ENCODE data around the gene TCL1A.
A peak's percentile ranks its signal among the peaks of the same experiment; 100 is the strongest.

TCL1A gene

GRCh38 chr14:95725685-95726336, 11.9 kb upstream of the TCL1A start:
- ATAC-seq: peak; percentile 20
- peaks cover 14% of the 10 kb centered on the region for H3K27me3 Mint-ChIP-seq
- peaks cover 11% of the 10 kb centered on the region for H3K9me3 Mint-ChIP-seq
- DNase-seq: no peak
- H3K4me3 Mint-ChIP-seq: no peak overlapping the region
- H3K4me1 Mint-ChIP-seq: peaks cover 20% of the 10 kb centered on the region
- peak overlapping the region; percentile 51 for H3K27ac Mint-ChIP-seq
- H3K36me3 Mint-ChIP-seq (ENCODE audit: low read depth): peaks cover 2% of the 10 kb centered on the region

- DNase-seq (no peak), ATAC-seq (no peak)
- Mint-ChIP-seq H3K27me3 (peaks cover 11% of the 10 kb centered on the region), H3K9me3 (peaks cover 11% of the 10 kb centered on the region), H3K27ac (no peak overlapping the region), H3K4me3 (no peak overlapping the region), H3K4me1 (peaks cover 8% of the 10 kb centered on the region), H3K36me3 (ENCODE audit: low read depth) (peaks cover 2% of the 10 kb centered on the region)
These were observed 8.7 kb upstream of the TCL1A start for GRCh38 chr14:95722525-95723190.

GRCh38 chr14:95712398-95712797, 1.5 kb downstream of the TCL1A start:
- peaks cover 19% of the 10 kb centered on the region for H3K27me3 Mint-ChIP-seq
- H3K36me3 Mint-ChIP-seq (ENCODE audit: low read depth): no peaks in the 10 kb centered on the region
- no peak for DNase-seq

GRCh38 chr14:95711476-95712176, 2.3 kb downstream of the TCL1A start:
- DNase-seq: no peak
- peak overlapping the region; percentile 59 for H3K27ac Mint-ChIP-seq
- H3K36me3 Mint-ChIP-seq (ENCODE audit: low read depth): no peaks in the 10 kb centered on the region
- ATAC-seq: peak; percentile 30
- peak overlapping the region; percentile 64 for H3K4me3 Mint-ChIP-seq
- peaks cover 2% of the 10 kb centered on the region for H3K4me1 Mint-ChIP-seq
- no peaks in the 10 kb centered on the region for H3K9me3 Mint-ChIP-seq
- peaks cover 19% of the 10 kb centered on the region for H3K27me3 Mint-ChIP-seq

More at GRCh38 chr14:95712398-95712797, 1.5 kb downstream of the TCL1A start:
- no peak for ATAC-seq
- Mint-ChIP-seq H3K9me3 (no peaks in the 10 kb centered on the region), H3K4me3 (peak overlapping the region; percentile 64), H3K27ac (peak overlapping the region; percentile 59), H3K4me1 (peaks cover 2% of the 10 kb centered on the region)

- H3K4me3 Mint-ChIP-seq: no peak overlapping the region
- H3K27me3 Mint-ChIP-seq: peaks cover 24% of the 10 kb centered on the region
These were observed 3.8 kb downstream of the TCL1A start for GRCh38 chr14:95710106-95710505.

GRCh38 chr14:95707327-95707726, 6.6 kb downstream of the TCL1A start:
- Mint-ChIP-seq H3K4me1 (peaks cover 2% of the 10 kb centered on the region), H3K27me3 (peaks cover 23% of the 10 kb centered on the region), H3K27ac (no peak overlapping the region), H3K4me3 (no peak overlapping the region), H3K9me3 (no peaks in the 10 kb centered on the region), H3K36me3 (ENCODE audit: low read depth) (no peaks in the 10 kb centered on the region)
- DNase-seq: no peak
- no peak for ATAC-seq

More at GRCh38 chr14:95710106-95710505, 3.8 kb downstream of the TCL1A start:
- ATAC-seq: no peak
- no peaks in the 10 kb centered on the region for H3K36me3 Mint-ChIP-seq (ENCODE audit: low read depth)
- no peak overlapping the region for H3K27ac Mint-ChIP-seq
- peaks cover 2% of the 10 kb centered on the region for H3K4me1 Mint-ChIP-seq
- no peaks in the 10 kb centered on the region for H3K9me3 Mint-ChIP-seq
- no peak for DNase-seq

- peaks cover 30% of the 10 kb centered on the region for H3K27me3 Mint-ChIP-seq
These were observed 8.4 kb downstream of the TCL1A start for GRCh38 chr14:95705518-95705917.

GRCh38 chr14:95703805-95704204, 10.1 kb downstream of the TCL1A start:
- peaks cover 28% of the 10 kb centered on the region for H3K27me3 Mint-ChIP-seq
- H3K4me3 Mint-ChIP-seq: no peak overlapping the region
- H3K36me3 Mint-ChIP-seq (ENCODE audit: low read depth): no peaks in the 10 kb centered on the region
- ATAC-seq: no peak
- H3K27ac Mint-ChIP-seq: peak overlapping the region; percentile 9
- peaks cover 14% of the 10 kb centered on the region for H3K4me1 Mint-ChIP-seq
- no peak for DNase-seq
- no peaks in the 10 kb centered on the region for H3K9me3 Mint-ChIP-seq

More at GRCh38 chr14:95705518-95705917, 8.4 kb downstream of the TCL1A start:
- ATAC-seq: no peak
- Mint-ChIP-seq H3K36me3 (ENCODE audit: low read depth) (no peaks in the 10 kb centered on the region), H3K4me3 (no peak overlapping the region), H3K9me3 (no peaks in the 10 kb centered on the region), H3K27ac (no peak overlapping the region), H3K4me1 (peaks cover 6% of the 10 kb centered on the region)
- DNase-seq: no peak

- Mint-ChIP-seq H3K4me1 (peaks cover 14% of the 10 kb centered on the region), H3K27me3 (peaks cover 25% of the 10 kb centered on the region), H3K27ac (peak overlapping the region; percentile 9)
These were observed 10.6 kb downstream of the TCL1A start for GRCh38 chr14:95703341-95703740.

GRCh38 chr14:95701846-95702221, 12.1 kb downstream of the TCL1A start:
- peaks cover 32% of the 10 kb centered on the region for H3K27me3 Mint-ChIP-seq
- H3K36me3 Mint-ChIP-seq (ENCODE audit: low read depth): no peaks in the 10 kb centered on the region
- no peaks in the 10 kb centered on the region for H3K9me3 Mint-ChIP-seq
- ATAC-seq (no peak), DNase-seq (no peak)
- H3K4me1 Mint-ChIP-seq: peaks cover 14% of the 10 kb centered on the region
- H3K27ac Mint-ChIP-seq: peak overlapping the region; percentile 28
- no peak overlapping the region for H3K4me3 Mint-ChIP-seq

More at GRCh38 chr14:95703341-95703740, 10.6 kb downstream of the TCL1A start:
- Mint-ChIP-seq H3K4me3 (no peak overlapping the region), H3K9me3 (no peaks in the 10 kb centered on the region), H3K36me3 (ENCODE audit: low read depth) (no peaks in the 10 kb centered on the region)
- DNase-seq: no peak
- ATAC-seq: no peak

- no peaks in the 10 kb centered on the region for H3K36me3 Mint-ChIP-seq (ENCODE audit: low read depth)
- H3K4me3 Mint-ChIP-seq: no peak overlapping the region
- peaks cover 32% of the 10 kb centered on the region for H3K27me3 Mint-ChIP-seq
- H3K4me1 Mint-ChIP-seq: peaks cover 18% of the 10 kb centered on the region
- H3K9me3 Mint-ChIP-seq: no peaks in the 10 kb centered on the region
- ATAC-seq (no peak), DNase-seq (no peak)
- peak overlapping the region; percentile 50 for H3K27ac Mint-ChIP-seq
These were observed 13.5 kb downstream of the TCL1A start for GRCh38 chr14:95700221-95700976.

GRCh38 chr14:95699412-95699811, 14.5 kb downstream of the TCL1A start:
- Mint-ChIP-seq H3K27ac (peak overlapping the region; percentile 50), H3K36me3 (ENCODE audit: low read depth) (no peaks in the 10 kb centered on the region), H3K4me3 (no peak overlapping the region), H3K27me3 (peaks cover 28% of the 10 kb centered on the region), H3K4me1 (peaks cover 20% of the 10 kb centered on the region), H3K9me3 (no peaks in the 10 kb centered on the region)
- DNase-seq (no peak), ATAC-seq (no peak)

- ATAC-seq (no peak), DNase-seq (no peak)
- Mint-ChIP-seq H3K36me3 (ENCODE audit: low read depth) (no peaks in the 10 kb centered on the region), H3K27me3 (peaks cover 21% of the 10 kb centered on the region), H3K4me3 (no peak overlapping the region), H3K9me3 (no peaks in the 10 kb centered on the region), H3K4me1 (peaks cover 20% of the 10 kb centered on the region), H3K27ac (no peak overlapping the region)
These were observed 15.6 kb downstream of the TCL1A start for GRCh38 chr14:95698287-95698686.

- Mint-ChIP-seq H3K4me3 (no peak overlapping the region), H3K27me3 (peaks cover 19% of the 10 kb centered on the region), H3K9me3 (no peaks in the 10 kb centered on the region), H3K36me3 (ENCODE audit: low read depth) (no peaks in the 10 kb centered on the region), H3K4me1 (peaks cover 21% of the 10 kb centered on the region), H3K27ac (no peak overlapping the region)
- ATAC-seq (no peak), DNase-seq (no peak)
These were observed 16.2 kb downstream of the TCL1A start for GRCh38 chr14:95697764-95698163.

All from activated naive CD8-positive, alpha-beta T cell treated with anti-CD3 and anti-CD28 coated beads, Interleukin-2, amount 50 U/mL, for 24 hours (primary cell).